ENCODE results near the gene TRIM60.
"Not testable (repeated sequence)": the region's sequence is repeated elsewhere in the genome, so short reads cannot be mapped to it uniquely, and the experiment has no call there.

The TRIM60 gene

GRCh38 chr4:165055601-165056000, 23.8 kb downstream of the TRIM60 start:
- Histone ChIP-seq H3K27me3 (ENCODE audit: control insufficient read depth, insufficient read depth, low read length) (no peaks in the 10 kb centered on the region), H3K36me3 (ENCODE audit: control insufficient read depth, insufficient read depth, low read length) (no peaks in the 10 kb centered on the region), H3K9me3 (ENCODE audit: control insufficient read depth, insufficient read depth, low read length) (no peaks in the 10 kb centered on the region), H3K4me1 (ENCODE audit: control insufficient read depth, insufficient read depth, low read length) (no peaks in the 10 kb centered on the region), H3K9ac (ENCODE audit: low read depth, low read length) (no peak overlapping the region), H3K4me3 (ENCODE audit: low read depth, low read length) (no peak overlapping the region)

DNA sequence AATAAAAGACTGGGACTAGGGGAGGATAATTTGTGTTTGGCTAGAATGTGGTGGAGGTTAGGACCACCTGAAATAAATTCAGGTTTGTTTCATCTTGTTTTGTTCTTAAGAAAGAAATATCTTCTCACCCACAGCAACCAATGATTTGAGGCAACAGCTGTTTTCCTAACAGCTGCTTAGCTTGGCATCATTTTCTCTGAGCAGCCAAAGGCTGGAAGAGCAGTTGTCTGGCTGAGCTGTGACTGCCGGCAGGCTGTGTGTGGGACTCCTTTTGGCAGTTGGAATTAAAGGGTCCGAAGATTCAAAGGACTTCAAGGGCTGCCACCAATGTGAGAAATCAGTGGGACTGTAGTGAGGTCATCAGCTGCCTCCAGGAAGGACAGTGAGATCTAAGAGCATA, 26.9 kb downstream of the TRIM60 start:
- Histone ChIP-seq H3K36me3 (ENCODE audit: control insufficient read depth, insufficient read depth, low read length) (no peaks in the 10 kb centered on the region), H3K27me3 (ENCODE audit: control insufficient read depth, insufficient read depth, low read length) (no peaks in the 10 kb centered on the region)

DNA sequence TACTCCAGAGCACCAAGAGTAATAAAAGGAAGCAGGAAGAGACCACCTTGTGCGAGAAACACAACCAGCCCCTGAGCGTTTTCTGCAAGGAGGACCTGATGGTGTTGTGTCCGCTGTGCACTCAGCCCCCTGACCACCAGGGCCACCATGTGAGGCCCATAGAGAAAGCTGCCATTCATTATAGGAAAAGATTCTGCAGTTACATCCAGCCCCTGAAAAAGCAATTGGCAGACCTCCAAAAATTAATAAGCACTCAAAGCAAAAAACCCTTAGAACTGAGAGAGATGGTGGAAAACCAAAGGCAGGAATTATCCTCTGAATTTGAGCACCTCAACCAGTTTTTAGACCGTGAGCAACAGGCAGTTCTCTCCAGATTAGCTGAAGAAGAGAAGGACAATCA, 27.6 kb downstream of the TRIM60 start:
- Histone ChIP-seq H3K27me3 (ENCODE audit: control insufficient read depth, insufficient read depth, low read length) (no peaks in the 10 kb centered on the region), H3K4me3 (ENCODE audit: low read depth, low read length) (no peak overlapping the region), H3K9me3 (ENCODE audit: control insufficient read depth, insufficient read depth, low read length) (no peaks in the 10 kb centered on the region), H3K9ac (ENCODE audit: low read depth, low read length) (no peak overlapping the region), H3K4me1 (ENCODE audit: control insufficient read depth, insufficient read depth, low read length) (no peaks in the 10 kb centered on the region), H3K36me3 (ENCODE audit: control insufficient read depth, insufficient read depth, low read length) (no peaks in the 10 kb centered on the region)

More for the DNA sequence above, 26.9 kb downstream of the TRIM60 start:
- Histone ChIP-seq H3K9ac (ENCODE audit: low read depth, low read length) (no peak overlapping the region), H3K9me3 (ENCODE audit: control insufficient read depth, insufficient read depth, low read length) (no peaks in the 10 kb centered on the region), H3K4me3 (ENCODE audit: low read depth, low read length) (no peak overlapping the region), H3K4me1 (ENCODE audit: control insufficient read depth, insufficient read depth, low read length) (no peaks in the 10 kb centered on the region)

- H3K9me3 ChIP-seq (ENCODE audit: control insufficient read depth, insufficient read depth, low read length), result no peaks in the 10 kb centered on the region
- H3K27me3 ChIP-seq (ENCODE audit: control insufficient read depth, insufficient read depth, low read length), result no peaks in the 10 kb centered on the region
- H3K4me1 ChIP-seq (ENCODE audit: control insufficient read depth, insufficient read depth, low read length), result no peaks in the 10 kb centered on the region
- no peak overlapping the region for H3K4me3 ChIP-seq (ENCODE audit: low read depth, low read length)
- no peak overlapping the region for H3K9ac ChIP-seq (ENCODE audit: low read depth, low read length)
- no peaks in the 10 kb centered on the region for H3K36me3 ChIP-seq (ENCODE audit: control insufficient read depth, insufficient read depth, low read length)
Observed at GRCh38 chr4:165060938-165061337, 29.1 kb downstream of the TRIM60 start.

GRCh38 chr4:165070560-165070959, 38.8 kb downstream of the TRIM60 start:
- H3K9me3 ChIP-seq (ENCODE audit: control insufficient read depth, insufficient read depth, low read length), result no peaks in the 10 kb centered on the region
- no peaks in the 10 kb centered on the region for H3K27me3 ChIP-seq (ENCODE audit: control insufficient read depth, insufficient read depth, low read length)
- H3K4me3 ChIP-seq (ENCODE audit: low read depth, low read length), result no peak overlapping the region
- no peak overlapping the region for H3K9ac ChIP-seq (ENCODE audit: low read depth, low read length)
- peaks cover 2% of the 10 kb centered on the region for H3K4me1 ChIP-seq (ENCODE audit: control insufficient read depth, insufficient read depth, low read length)
- peaks cover 5% of the 10 kb centered on the region for H3K36me3 ChIP-seq (ENCODE audit: control insufficient read depth, insufficient read depth, low read length)

- not testable (repeated sequence) for H3K27me3 ChIP-seq (ENCODE audit: control insufficient read depth, insufficient read depth, low read length); H3K9ac ChIP-seq (ENCODE audit: low read depth, low read length); H3K4me3 ChIP-seq (ENCODE audit: low read depth, low read length)
Observed at GRCh38 chr4:165073346-165073745, 41.5 kb downstream of the TRIM60 start.

GRCh38 chr4:165077034-165077578, 45.3 kb downstream of the TRIM60 start:
- Histone ChIP-seq H3K9me3 (ENCODE audit: control insufficient read depth, insufficient read depth, low read length) (no peaks in the 10 kb centered on the region), H3K36me3 (ENCODE audit: control insufficient read depth, insufficient read depth, low read length) (peaks cover 7% of the 10 kb centered on the region), H3K4me1 (ENCODE audit: control insufficient read depth, insufficient read depth, low read length) (peaks cover 2% of the 10 kb centered on the region), H3K27me3 (ENCODE audit: control insufficient read depth, insufficient read depth, low read length) (no peaks in the 10 kb centered on the region), H3K4me3 (ENCODE audit: low read depth, low read length) (no peak overlapping the region), H3K9ac (ENCODE audit: low read depth, low read length) (no peak overlapping the region)

More at GRCh38 chr4:165073346-165073745, 41.5 kb downstream of the TRIM60 start:
- H3K4me1 ChIP-seq (ENCODE audit: control insufficient read depth, insufficient read depth, low read length); H3K36me3 ChIP-seq (ENCODE audit: control insufficient read depth, insufficient read depth, low read length); H3K9me3 ChIP-seq (ENCODE audit: control insufficient read depth, insufficient read depth, low read length): not testable (repeated sequence)

GRCh38 chr4:165079476-165079875, 47.7 kb downstream of the TRIM60 start:
- Histone ChIP-seq H3K36me3 (ENCODE audit: control insufficient read depth, insufficient read depth, low read length) (peaks cover 7% of the 10 kb centered on the region), H3K9me3 (ENCODE audit: control insufficient read depth, insufficient read depth, low read length) (no peaks in the 10 kb centered on the region), H3K9ac (ENCODE audit: low read depth, low read length) (no peak overlapping the region), H3K4me3 (ENCODE audit: low read depth, low read length) (no peak overlapping the region), H3K27me3 (ENCODE audit: control insufficient read depth, insufficient read depth, low read length) (no peaks in the 10 kb centered on the region), H3K4me1 (ENCODE audit: control insufficient read depth, insufficient read depth, low read length) (no peaks in the 10 kb centered on the region)

DNA sequence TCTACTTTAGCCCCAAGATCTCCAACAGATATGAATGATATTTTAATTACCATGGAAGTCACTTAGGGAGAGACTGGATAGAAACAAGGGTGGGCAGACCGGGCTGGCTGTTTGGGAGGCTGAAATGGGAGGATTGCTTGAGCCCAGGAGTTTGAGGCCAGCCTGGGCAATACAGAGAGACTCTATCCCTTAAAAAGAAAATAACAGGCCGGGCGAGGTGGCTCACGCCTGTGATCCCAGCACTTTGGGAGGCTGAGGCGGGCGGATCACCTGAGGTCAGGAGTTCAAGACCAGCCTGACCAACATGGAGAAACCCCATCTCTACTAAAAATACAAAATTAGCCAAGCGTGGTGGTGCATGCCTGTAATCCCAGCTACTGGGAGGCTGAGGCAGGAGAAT, 53.0 kb downstream of the TRIM60 start:
- not testable (repeated sequence) for H3K4me3 ChIP-seq (ENCODE audit: low read depth, low read length); H3K27me3 ChIP-seq (ENCODE audit: control insufficient read depth, insufficient read depth, low read length); H3K9ac ChIP-seq (ENCODE audit: low read depth, low read length); H3K9me3 ChIP-seq (ENCODE audit: control insufficient read depth, insufficient read depth, low read length); H3K4me1 ChIP-seq (ENCODE audit: control insufficient read depth, insufficient read depth, low read length); H3K36me3 ChIP-seq (ENCODE audit: control insufficient read depth, insufficient read depth, low read length)

GRCh38 chr4:165085946-165086345, 54.1 kb downstream of the TRIM60 start:
- Histone ChIP-seq H3K9ac (ENCODE audit: low read depth, low read length) (no peak overlapping the region), H3K4me1 (ENCODE audit: control insufficient read depth, insufficient read depth, low read length) (no peaks in the 10 kb centered on the region), H3K36me3 (ENCODE audit: control insufficient read depth, insufficient read depth, low read length) (peaks cover 7% of the 10 kb centered on the region), H3K9me3 (ENCODE audit: control insufficient read depth, insufficient read depth, low read length) (no peaks in the 10 kb centered on the region), H3K4me3 (ENCODE audit: low read depth, low read length) (no peak overlapping the region), H3K27me3 (ENCODE audit: control insufficient read depth, insufficient read depth, low read length) (no peaks in the 10 kb centered on the region)

GRCh38 chr4:165088366-165088765, 56.6 kb downstream of the TRIM60 start:
- Histone ChIP-seq H3K4me3 (ENCODE audit: low read depth, low read length) (no peak overlapping the region), H3K9ac (ENCODE audit: low read depth, low read length) (no peak overlapping the region), H3K9me3 (ENCODE audit: control insufficient read depth, insufficient read depth, low read length) (no peaks in the 10 kb centered on the region), H3K27me3 (ENCODE audit: control insufficient read depth, insufficient read depth, low read length) (no peaks in the 10 kb centered on the region), H3K4me1 (ENCODE audit: control insufficient read depth, insufficient read depth, low read length) (no peaks in the 10 kb centered on the region), H3K36me3 (ENCODE audit: control insufficient read depth, insufficient read depth, low read length) (peaks cover 7% of the 10 kb centered on the region)

Measured in iPS-15b (cell line).